Muscle of leg (tissue), 16 donors: Measurements from ENCODE around the gene ACOX2. TPM values are rescaled to one million over a fixed set of nuclear protein-coding genes. Genes with fewer than 3 reads are reported as not detected.
A peak's percentile ranks its signal among the peaks of the same experiment; 100 is the strongest.

ENCODE experiments used
- DNase-seq: peaks from one replicate; pipeline ENCODE4 v3.0.0; 2013
- H3K27ac ChIP-seq: one replicate; pipeline ENCODE4 v1.5.1; 2013; ENCODE audit warnings: mild to moderate bottlenecking, low read length, control low read depth
- H3K27me3 ChIP-seq: one replicate; pipeline ENCODE4 v1.6.1; 2013; ENCODE audit warnings: low read length; ENCODE audit not compliant: control insufficient read depth, insufficient read depth
- H3K36me3 ChIP-seq: one replicate; pipeline ENCODE4 v1.6.1; 2013; ENCODE audit warnings: low read length; ENCODE audit not compliant: control insufficient read depth, insufficient read depth
- H3K4me1 ChIP-seq: one replicate; pipeline ENCODE4 v1.6.1; 2013; ENCODE audit warnings: low read length; ENCODE audit not compliant: control insufficient read depth, insufficient read depth
- H3K4me3 ChIP-seq: one replicate; pipeline ENCODE4 v1.5.1; 2013; ENCODE audit warnings: low read length, control low read depth
- H3K9me3 ChIP-seq: replicated peaks from 2 replicates; pipeline ENCODE4 v1.6.1; 2013; ENCODE audit warnings: low read depth, low read length; ENCODE audit not compliant: control insufficient read depth
- WGBS: methylation state at CpG from one replicate; pipeline ENCODE4 v1.1.5; 2013; ENCODE audit warnings: missing lambda C conversion rate; ENCODE audit not compliant: insufficient coverage; 5-methylcytosine and 5-hydroxymethylcytosine counted together
- long read RNA-seq, 11 donors: transcript quantifications; one replicate each; lab custom pipeline, GENCODE V29; 2026
- polyA plus RNA-seq, 8 donors: library from polyadenylated mRNA; unstranded; fragments of 120-200 nt; gene quantifications; one replicate each; pipeline versions ENCODE4 v1.2.1 to v1.2.3, GENCODE V29; 2013; ENCODE audit warnings: inconsistent platforms in 1 of 8, low replicate concordance in 1 of 8; ENCODE audit not compliant: insufficient read length in 8 of 8, insufficient read depth in 1 of 8
- total RNA-seq: library from RNA; stranded (reverse); fragments of 120-200 nt; gene quantifications from one replicate; pipeline ENCODE4 v1.2.4, GENCODE V29; 2013

Gene ACOX2
- total RNA-seq (21.9 TPM), polyA plus RNA-seq (10 to 100 TPM; 22.8 to 29.1 (median 24.0) TPM)
- long read RNA-seq, donor 1 = 0 reads
- long read RNA-seq, donor 2, partial matches to known transcripts = 0 of 1 reads
- long read RNA-seq, donor 2, other reads (novel, unspliced or antisense) = 0 of 1 reads
- long read RNA-seq, donor 3 = 0 reads
- long read RNA-seq, donor 4, partial matches to known transcripts = 0 of 2 reads
- long read RNA-seq, donor 4, other reads (novel, unspliced or antisense) = 0 of 2 reads
- long read RNA-seq, donor 5, partial matches to known transcripts = 6 of 9 reads
- long read RNA-seq, donor 5, other reads (novel, unspliced or antisense) = 0 of 9 reads
- long read RNA-seq, donor 6, partial matches to known transcripts = 0 of 2 reads
- long read RNA-seq, donor 6, other reads (novel, unspliced or antisense) = 0 of 2 reads
- long read RNA-seq, donor 7, partial matches to known transcripts = 0 of 1 reads
- long read RNA-seq, donor 7, other reads (novel, unspliced or antisense) = 0 of 1 reads
- long read RNA-seq, donor 8, partial matches to known transcripts = 0 of 3 reads
- long read RNA-seq, donor 8, other reads (novel, unspliced or antisense) = 0 of 3 reads
- long read RNA-seq, donor 9, partial matches to known transcripts = 0 of 2 reads
- long read RNA-seq, donor 9, other reads (novel, unspliced or antisense) = 0 of 2 reads
- long read RNA-seq, donor 10, partial matches to known transcripts = 0 of 1 reads
- long read RNA-seq, donor 10, other reads (novel, unspliced or antisense) = 0 of 1 reads
- long read RNA-seq, donor 11, partial matches to known transcripts = 0 of 3 reads
- long read RNA-seq, donor 11, other reads (novel, unspliced or antisense) = 0 of 3 reads

DNA sequence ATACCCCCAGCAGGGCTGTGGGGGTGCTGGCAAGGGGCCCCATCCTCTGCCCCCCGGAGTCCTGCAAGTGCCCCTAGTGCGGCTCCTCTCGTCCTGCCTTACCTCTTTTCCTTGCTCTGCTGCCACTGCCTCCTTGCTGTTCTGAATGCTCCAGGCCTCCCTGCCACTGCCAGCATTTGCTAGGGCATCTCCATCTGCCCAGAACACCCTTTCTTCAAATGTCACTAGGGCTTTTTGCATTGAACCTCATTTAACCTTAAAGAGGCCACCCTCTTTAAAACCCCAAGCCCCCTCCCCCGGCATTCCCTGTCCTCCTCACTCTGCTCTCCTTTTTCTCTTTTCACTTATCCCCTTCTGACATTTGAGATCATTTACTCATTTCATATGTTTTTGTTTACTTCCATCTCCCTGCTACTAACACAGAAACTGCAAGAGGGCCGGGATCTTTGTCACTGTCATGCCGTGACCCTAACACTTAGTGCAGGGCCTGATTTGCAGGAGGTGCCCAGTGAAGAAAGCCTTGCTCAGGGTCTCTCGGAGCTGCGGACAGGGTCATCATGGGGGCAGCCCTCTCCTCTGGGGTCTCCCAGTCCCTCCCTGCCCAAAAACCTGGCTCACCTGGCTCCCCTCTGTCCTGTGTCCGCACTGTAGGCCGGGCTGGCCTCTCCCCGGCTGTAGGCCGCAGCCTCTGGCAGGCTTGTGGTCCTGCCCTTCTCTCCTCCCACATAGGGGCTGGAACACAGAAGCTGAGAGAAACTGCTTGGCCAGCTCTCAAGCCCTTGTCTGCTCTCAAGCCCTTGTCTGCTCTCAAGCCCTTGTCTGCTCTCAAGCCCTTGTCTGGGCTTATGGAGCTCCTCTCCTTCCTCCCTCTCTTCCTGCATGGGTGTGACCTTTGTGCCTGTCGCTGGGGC, at the start of gene ACOX2:
TSS of gene ACOX2 (minus strand) at position 690 of the 911 bp plus-strand sequence. CDS start 2,084 bp downstream, outside the sequence.
- Histone ChIP-seq H3K27me3 (no peaks in the 10 kb centered on the region), H3K4me3 (peak within 1 kb of the TSS; percentile 56), H3K9me3 (no peaks in the 10 kb centered on the region), H3K36me3 (peaks cover 23% of the 10 kb centered on the region), H3K4me1 (peaks cover 34% of the 10 kb centered on the region), H3K27ac (peak within 1 kb of the TSS; percentile 84)
- DNase-seq = peak; percentile 97
- 18% methylated on average over 13 of the region's 13 CpGs for WGBS

DNA sequence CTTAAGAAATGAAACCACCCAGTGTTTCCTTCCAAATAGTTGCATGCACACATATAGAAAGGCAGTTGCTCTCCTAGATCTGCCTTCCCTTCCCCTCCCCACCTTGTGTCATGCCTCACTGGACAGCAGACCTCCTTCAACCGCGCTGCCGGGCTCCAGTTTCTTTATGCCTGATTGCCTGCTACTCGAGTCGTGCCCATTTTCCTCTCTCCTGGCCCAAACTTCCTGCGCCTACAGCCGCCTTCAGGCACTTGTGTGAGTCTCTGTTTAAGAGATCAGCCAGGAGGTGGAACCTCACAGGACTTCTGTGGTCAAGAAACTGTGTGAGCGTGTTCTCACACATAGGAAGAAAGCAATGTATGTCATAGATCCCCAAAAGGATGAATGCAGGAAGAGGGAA, 49.0 kb upstream of the ACOX2 start:
- no peak for DNase-seq
- no peak overlapping the region for H3K27ac ChIP-seq
- H3K9me3 ChIP-seq = no peaks in the 10 kb centered on the region
- H3K36me3 ChIP-seq = no peaks in the 10 kb centered on the region
- H3K4me1 ChIP-seq = peaks cover 30% of the 10 kb centered on the region
- peaks cover 32% of the 10 kb centered on the region for H3K27me3 ChIP-seq
- 15% methylated on average over 6 of the region's 8 CpGs for WGBS
- H3K4me3 ChIP-seq = no peak overlapping the region

DNA sequence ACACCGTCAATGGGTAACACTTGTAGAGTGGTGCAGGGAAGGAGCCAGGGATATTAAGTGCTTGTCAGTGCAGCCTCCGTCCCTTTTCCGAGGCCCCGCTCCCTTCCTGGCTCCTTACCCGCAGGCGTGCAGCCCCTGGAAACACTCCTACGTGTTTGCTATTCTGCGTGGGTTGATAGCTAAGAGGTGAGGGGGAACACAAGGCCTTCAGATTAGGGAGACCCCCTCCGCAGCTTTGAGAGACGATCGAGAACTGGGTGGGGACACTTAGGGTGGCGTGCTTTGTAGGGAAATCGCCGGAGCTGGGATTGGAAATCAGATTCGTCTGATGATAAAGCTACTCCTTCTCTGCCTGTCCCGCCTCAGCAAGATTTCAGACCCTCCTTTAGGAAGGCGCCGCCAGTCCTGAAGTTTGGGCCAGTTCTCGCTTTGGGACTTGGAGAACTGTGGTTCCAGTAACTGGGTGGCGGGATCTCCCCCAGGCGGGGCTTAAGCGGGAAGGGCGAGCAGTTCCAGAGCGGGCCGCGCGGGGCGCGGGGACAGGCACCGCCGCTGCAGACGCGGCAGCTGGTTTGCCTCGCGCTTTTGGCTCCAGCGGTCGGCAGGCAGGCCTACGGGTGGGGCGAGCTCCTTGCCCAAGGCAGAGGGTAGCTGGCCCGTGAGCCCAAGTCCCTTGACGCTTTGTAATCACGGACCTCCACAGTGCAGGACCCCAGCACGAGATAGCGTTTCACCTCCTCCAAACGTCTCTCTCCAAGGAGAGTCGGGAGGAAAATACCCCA, 48.2 kb upstream of the ACOX2 start:
- peak overlapping the region; percentile 57 for H3K4me3 ChIP-seq
- H3K27ac ChIP-seq = peak overlapping the region; percentile 82
- H3K9me3 ChIP-seq = no peaks in the 10 kb centered on the region
- H3K36me3 ChIP-seq = no peaks in the 10 kb centered on the region
- DNase-seq = peak; percentile 87
- H3K4me1 ChIP-seq = peaks cover 32% of the 10 kb centered on the region
- peaks cover 32% of the 10 kb centered on the region for H3K27me3 ChIP-seq
- WGBS = 3% methylated on average over 34 of the region's 46 CpGs

DNA sequence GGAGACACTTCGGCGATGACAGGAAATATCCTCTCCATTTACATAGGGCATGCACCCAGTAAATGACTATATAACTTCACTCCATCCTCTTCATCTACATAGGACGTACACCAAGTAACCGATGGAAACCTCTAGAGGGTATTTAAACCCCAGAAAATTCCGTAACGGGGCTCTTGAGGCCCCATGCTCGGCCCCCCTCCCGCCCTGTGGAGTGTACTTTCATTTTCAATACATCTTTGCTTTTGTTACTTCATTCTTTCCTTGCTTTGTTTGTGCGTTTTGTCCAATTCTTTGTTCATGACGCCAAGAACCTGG, 47.7 kb upstream of the ACOX2 start:
- H3K4me1 ChIP-seq = peaks cover 32% of the 10 kb centered on the region
- peak overlapping the region; percentile 82 for H3K27ac ChIP-seq
- H3K36me3 ChIP-seq = no peaks in the 10 kb centered on the region
- DNase-seq = no peak
- peak overlapping the region; percentile 57 for H3K4me3 ChIP-seq
- no peaks in the 10 kb centered on the region for H3K9me3 ChIP-seq
- WGBS = 18% methylated on average over 6 of the region's 10 CpGs
- H3K27me3 ChIP-seq = peaks cover 32% of the 10 kb centered on the region

DNA sequence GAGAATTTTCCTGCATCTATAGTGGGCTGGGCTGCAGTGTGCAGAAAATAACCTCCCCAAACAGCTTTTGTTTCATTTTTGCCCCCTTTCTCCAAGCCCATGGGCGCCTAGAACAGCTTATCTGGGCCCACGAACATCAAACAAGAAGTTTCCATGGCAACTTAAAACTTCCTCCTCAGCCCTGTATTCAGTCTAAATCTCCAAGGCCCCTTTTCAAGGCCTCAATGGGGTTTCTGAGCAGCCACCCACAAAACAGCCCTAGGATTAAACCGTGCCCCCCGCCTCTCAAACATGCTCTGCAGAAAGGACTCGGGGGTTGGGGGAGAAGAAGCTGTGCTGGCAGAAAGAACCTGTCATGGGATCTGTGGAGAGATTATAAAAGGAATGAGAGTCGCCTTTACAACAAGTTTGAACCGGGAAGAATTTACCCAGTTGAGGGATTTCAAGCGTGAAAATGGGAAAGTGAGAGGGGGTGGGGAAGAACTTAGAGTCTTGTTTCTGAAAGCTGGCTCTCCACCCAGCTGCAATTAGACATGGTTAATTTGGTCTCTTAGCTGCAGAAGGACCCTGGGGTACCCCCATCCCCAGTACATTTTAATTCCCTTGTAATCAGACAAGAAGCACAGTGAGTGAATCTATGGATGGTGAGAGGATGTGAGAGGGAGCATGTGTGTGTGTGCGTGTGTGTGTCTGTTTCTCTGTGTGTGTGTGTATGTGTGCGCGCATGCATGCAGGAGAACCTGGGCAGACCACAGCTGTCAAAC, 44.5 kb upstream of the ACOX2 start:
- H3K9me3 ChIP-seq = no peaks in the 10 kb centered on the region
- H3K4me1 ChIP-seq = peaks cover 43% of the 10 kb centered on the region
- 25% methylated on average over 6 of the region's 11 CpGs for WGBS
- no peak overlapping the region for H3K4me3 ChIP-seq
- peaks cover 14% of the 10 kb centered on the region for H3K27me3 ChIP-seq
- peak; percentile 42 for DNase-seq
- H3K27ac ChIP-seq = peak overlapping the region; percentile 31
- no peaks in the 10 kb centered on the region for H3K36me3 ChIP-seq

DNA sequence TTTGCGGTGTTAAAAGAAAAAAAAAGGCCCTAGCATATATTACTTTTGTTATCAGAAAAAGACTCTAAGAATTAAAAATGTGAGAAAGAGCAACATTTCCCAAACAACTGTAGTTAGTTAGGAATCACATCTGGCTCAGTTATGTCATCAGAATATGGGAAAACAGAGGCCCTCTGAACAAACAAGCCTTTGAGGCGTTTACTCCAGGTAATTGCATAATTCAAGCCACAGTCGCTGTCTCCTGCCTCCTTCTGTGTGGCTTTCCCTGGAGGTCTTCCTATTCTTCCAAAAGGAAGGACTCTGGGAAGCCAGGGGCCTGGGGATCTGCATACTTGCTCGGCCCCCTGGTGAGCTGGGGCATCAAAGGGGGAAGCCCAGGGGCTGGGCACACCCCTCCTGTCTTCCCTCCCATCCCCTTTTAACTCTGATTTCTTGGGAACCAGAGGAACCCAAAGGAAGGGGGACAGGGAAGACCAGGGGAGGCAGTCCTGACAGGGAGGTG, 43.9 kb upstream of the ACOX2 start:
- peaks cover 7% of the 10 kb centered on the region for H3K27me3 ChIP-seq
- WGBS = 17% methylated on average over 2 of the region's 4 CpGs
- H3K27ac ChIP-seq = peak overlapping the region; percentile 31
- H3K9me3 ChIP-seq = no peaks in the 10 kb centered on the region
- DNase-seq = no peak
- no peaks in the 10 kb centered on the region for H3K36me3 ChIP-seq
- H3K4me3 ChIP-seq = no peak overlapping the region
- peaks cover 46% of the 10 kb centered on the region for H3K4me1 ChIP-seq

DNA sequence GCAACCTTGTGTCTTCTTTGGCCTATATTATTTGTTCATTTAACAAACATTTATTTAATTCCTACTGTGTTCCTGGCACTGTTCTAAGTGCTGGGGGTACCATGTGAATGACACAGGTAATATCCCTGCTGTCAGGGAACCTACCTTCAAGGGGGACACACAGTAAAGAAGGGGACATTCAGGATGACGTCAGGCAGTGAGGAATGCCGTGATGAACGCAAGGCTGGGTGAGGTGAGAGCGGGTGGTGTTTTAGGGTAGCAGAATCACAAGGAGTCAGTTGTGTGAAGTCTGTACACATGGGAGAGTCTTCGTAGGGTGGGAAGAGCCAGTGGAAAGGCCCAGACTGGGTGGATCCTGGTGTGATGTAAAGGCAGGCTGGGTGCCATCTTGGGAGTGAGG, 41.9 kb upstream of the ACOX2 start:
- Histone ChIP-seq H3K27ac (no peak overlapping the region), H3K9me3 (no peaks in the 10 kb centered on the region), H3K36me3 (no peaks in the 10 kb centered on the region), H3K4me3 (no peak overlapping the region), H3K4me1 (peaks cover 49% of the 10 kb centered on the region), H3K27me3 (peaks cover 2% of the 10 kb centered on the region)
- DNase-seq = no peak
- WGBS = 100% methylated on average over 5 of the region's 5 CpGs

DNA sequence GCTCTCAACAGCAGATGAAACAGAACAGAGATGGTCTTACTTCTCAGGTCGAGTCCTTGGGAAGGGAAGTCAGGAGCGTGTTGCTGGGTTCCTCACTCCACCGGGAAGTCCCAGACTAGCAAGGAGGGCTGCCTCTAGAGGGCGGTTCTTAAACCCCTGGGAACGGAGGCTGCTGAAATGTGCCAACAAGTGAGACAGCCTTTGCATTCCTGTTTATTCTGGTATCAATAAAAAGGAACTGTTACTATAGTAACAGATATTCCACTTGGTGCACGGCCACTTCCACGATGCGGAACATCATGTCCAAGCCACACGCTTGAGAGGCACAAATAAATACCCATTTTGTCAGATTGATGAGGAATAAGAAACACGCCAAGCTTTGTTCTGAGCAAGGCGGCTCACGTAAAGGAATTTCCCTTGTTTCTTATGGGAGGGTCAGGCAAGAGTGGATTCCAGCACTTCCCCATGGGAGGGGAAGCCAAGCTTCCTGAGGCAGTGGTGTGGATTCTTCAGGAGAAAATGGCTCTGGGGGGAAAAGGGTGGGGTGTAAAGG, 40.4 kb upstream of the ACOX2 start, which contains the start of gene FAM107A:
TSS of gene FAM107A (minus strand) at position 123 of the 553 bp plus-strand sequence. CDS start 7,531 bp downstream, outside the sequence.
- Histone ChIP-seq H3K4me3 (no peak within 1 kb of the TSS), H3K36me3 (no peaks in the 10 kb centered on the region), H3K4me1 (peaks cover 58% of the 10 kb centered on the region), H3K27ac (peak within 1 kb of the TSS; percentile 25), H3K9me3 (no peaks in the 10 kb centered on the region), H3K27me3 (no peaks in the 10 kb centered on the region)
- WGBS = 26% methylated on average over 5 of the region's 12 CpGs
- peak; percentile 62 for DNase-seq
